KMS-11 (cell line): ENCODE data around the gene TTI1.

Experiments used
- H2AFZ ChIP-seq: fragments of 200-600 bp; sonication (generic); 2 replicates; pipeline ENCODE4 v1.6.1; 2016; ENCODE audit warnings: antibody characterized with exemption, mixed run types, low read depth
- H3K27ac ChIP-seq: fragments of 200-600 bp; sonication (generic); 2 replicates; pipeline ENCODE4 v1.6.1; 2016; ENCODE audit warnings: mild to moderate bottlenecking, mixed run types
- H3K27me3 ChIP-seq: fragments of 200-600 bp; sonication (generic); 2 replicates; pipeline ENCODE4 v1.6.1; 2017; ENCODE audit warnings: mild to moderate bottlenecking, low read depth, mixed run types, moderate library complexity; ENCODE audit not compliant: insufficient read depth
- H3K36me3 ChIP-seq: fragments of 200-600 bp; sonication (generic); 2 replicates; pipeline ENCODE4 v1.6.1; 2017; ENCODE audit warnings: mild to moderate bottlenecking, mixed run types; ENCODE audit not compliant: insufficient read depth
- H3K4me1 ChIP-seq: fragments of 200-600 bp; sonication (generic); 2 replicates; pipeline ENCODE4 v1.6.1; 2016; ENCODE audit warnings: mild to moderate bottlenecking, low read depth, mixed run types; ENCODE audit not compliant: poor library complexity, severe bottlenecking
- H3K4me2 ChIP-seq: fragments of 200-600 bp; sonication (generic); 2 replicates; pipeline ENCODE4 v1.7.0; 2016; ENCODE audit warnings: mild to moderate bottlenecking, mixed run types
- H3K4me3 ChIP-seq: fragments of 200-600 bp; sonication (generic); IDR thresholded peaks from 2 replicates; pipeline ENCODE4 v1.6.1; 2017; ENCODE audit warnings: low read depth, low read length, mixed read lengths; ENCODE audit not compliant: insufficient read depth
- H3K79me2 ChIP-seq: fragments of 200-600 bp; sonication (generic); 2 replicates; pipeline ENCODE4 v1.6.1; 2016; ENCODE audit warnings: low read depth, mixed run types; ENCODE audit not compliant: insufficient read depth
- H3K9ac ChIP-seq: fragments of 200-600 bp; sonication (generic); 2 replicates; pipeline ENCODE4 v1.6.1; 2016; ENCODE audit warnings: mild to moderate bottlenecking, mixed run types
- H4K20me1 ChIP-seq: fragments of 200-600 bp; sonication (generic); 2 replicates; pipeline ENCODE4 v1.6.1; 2016; ENCODE audit warnings: mild to moderate bottlenecking, mixed run types; ENCODE audit not compliant: insufficient read depth
- TF ChIP-seq, protein P1 (sequence below): fragments of 200-600 bp; sonication (generic); conservative IDR thresholded peaks from 2 replicates; pipeline ENCODE4 v1.6.1; 2017; ENCODE audit warnings: low read depth, mild to moderate bottlenecking, antibody characterized with exemption, low read length, moderate library complexity, mixed read lengths

TTI1 gene

GRCh38 chr20:37991157-37991866, 41.9 kb downstream of the TTI1 start:
- H3K27me3 ChIP-seq = no peaks in the 10 kb centered on the region
- no peak overlapping the region for H3K9ac ChIP-seq
- no peak overlapping the region for H2AFZ ChIP-seq
- no peak overlapping the region for H3K4me2 ChIP-seq
- no peaks in the 10 kb centered on the region for H3K4me1 ChIP-seq
- H3K79me2 ChIP-seq = no peaks in the 10 kb centered on the region
- H4K20me1 ChIP-seq = no peaks in the 10 kb centered on the region
- H3K4me3 ChIP-seq = no peak overlapping the region
- TF ChIP-seq, protein P1, sequence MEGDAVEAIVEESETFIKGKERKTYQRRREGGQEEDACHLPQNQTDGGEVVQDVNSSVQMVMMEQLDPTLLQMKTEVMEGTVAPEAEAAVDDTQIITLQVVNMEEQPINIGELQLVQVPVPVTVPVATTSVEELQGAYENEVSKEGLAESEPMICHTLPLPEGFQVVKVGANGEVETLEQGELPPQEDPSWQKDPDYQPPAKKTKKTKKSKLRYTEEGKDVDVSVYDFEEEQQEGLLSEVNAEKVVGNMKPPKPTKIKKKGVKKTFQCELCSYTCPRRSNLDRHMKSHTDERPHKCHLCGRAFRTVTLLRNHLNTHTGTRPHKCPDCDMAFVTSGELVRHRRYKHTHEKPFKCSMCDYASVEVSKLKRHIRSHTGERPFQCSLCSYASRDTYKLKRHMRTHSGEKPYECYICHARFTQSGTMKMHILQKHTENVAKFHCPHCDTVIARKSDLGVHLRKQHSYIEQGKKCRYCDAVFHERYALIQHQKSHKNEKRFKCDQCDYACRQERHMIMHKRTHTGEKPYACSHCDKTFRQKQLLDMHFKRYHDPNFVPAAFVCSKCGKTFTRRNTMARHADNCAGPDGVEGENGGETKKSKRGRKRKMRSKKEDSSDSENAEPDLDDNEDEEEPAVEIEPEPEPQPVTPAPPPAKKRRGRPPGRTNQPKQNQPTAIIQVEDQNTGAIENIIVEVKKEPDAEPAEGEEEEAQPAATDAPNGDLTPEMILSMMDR = no peak
- H3K36me3 ChIP-seq = peaks cover 5% of the 10 kb centered on the region; the same call in 1 of the 2 replicates
- no peak overlapping the region for H3K27ac ChIP-seq

- Histone ChIP-seq H3K27me3 (no peaks in the 10 kb centered on the region), H3K9ac (no peak overlapping the region), H3K36me3 (peaks cover 5% of the 10 kb centered on the region; the same call in 1 of the 2 replicates), H3K79me2 (no peaks in the 10 kb centered on the region), H2AFZ (no peak overlapping the region), H3K4me3 (no peak overlapping the region), H3K27ac (no peak overlapping the region; the same call in 1 of the 2 replicates), H3K4me1 (no peaks in the 10 kb centered on the region), H3K4me2 (no peak overlapping the region), H4K20me1 (no peaks in the 10 kb centered on the region)
- TF ChIP-seq, protein P1 = no peak
These were observed 42.6 kb downstream of the TTI1 start for GRCh38 chr20:37990571-37991151.

DNA sequence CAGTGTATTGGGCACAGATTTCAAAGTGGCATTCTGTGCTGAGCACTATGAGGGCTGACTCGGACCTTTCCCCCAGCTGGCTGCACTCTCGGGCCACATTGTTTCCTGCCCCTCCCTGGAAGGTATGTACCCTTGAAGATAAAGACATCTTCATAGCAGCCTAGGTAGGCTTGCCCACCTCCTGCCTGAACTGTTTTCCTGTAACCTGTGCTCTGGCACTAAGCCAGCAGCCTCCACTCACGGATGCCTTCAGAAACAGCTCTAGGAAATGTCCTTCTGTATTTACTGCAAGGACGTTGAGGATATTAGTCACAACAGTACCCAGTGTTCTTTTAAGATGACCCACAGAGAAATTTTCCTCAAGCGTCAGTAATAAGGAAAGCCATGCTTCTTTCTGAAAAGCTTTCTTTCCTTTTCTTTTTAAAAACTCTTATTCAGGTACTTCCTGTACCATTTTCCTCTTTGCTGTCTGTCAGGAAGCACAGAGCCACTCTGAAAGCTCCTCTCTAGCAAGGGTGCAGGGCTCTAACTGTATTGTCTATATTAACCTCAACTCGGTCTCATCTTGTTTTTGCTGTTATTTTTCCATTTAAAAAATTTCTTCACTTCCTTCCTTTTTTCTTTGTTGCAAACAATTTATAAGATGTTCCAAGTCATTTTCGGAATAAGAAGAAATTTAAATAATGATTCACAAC, 43.5 kb downstream of the TTI1 start:
- Histone ChIP-seq H3K4me3 (no peak overlapping the region), H3K79me2 (no peaks in the 10 kb centered on the region), H3K36me3 (no peaks in the 10 kb centered on the region; the same call in 1 of the 2 replicates), H3K27me3 (no peaks in the 10 kb centered on the region), H4K20me1 (no peaks in the 10 kb centered on the region), H3K9ac (no peak overlapping the region), H2AFZ (no peak overlapping the region), H3K4me1 (no peaks in the 10 kb centered on the region), H3K4me2 (no peak overlapping the region), H3K27ac (no peak overlapping the region)
- TF ChIP-seq, protein P1 = no peak

- H4K20me1 ChIP-seq = no peaks in the 10 kb centered on the region
- H3K9ac ChIP-seq = no peak overlapping the region
- H3K27ac ChIP-seq = no peak overlapping the region
- H3K79me2 ChIP-seq = no peaks in the 10 kb centered on the region
- H3K4me1 ChIP-seq = no peaks in the 10 kb centered on the region
- no peak overlapping the region for H3K4me2 ChIP-seq
- H3K4me3 ChIP-seq = no peak overlapping the region
- H2AFZ ChIP-seq = no peak overlapping the region
- TF ChIP-seq, protein P1 = no peak
- H3K36me3 ChIP-seq = no peaks in the 10 kb centered on the region
- no peaks in the 10 kb centered on the region for H3K27me3 ChIP-seq
These were observed 44.8 kb downstream of the TTI1 start for GRCh38 chr20:37988306-37988954.
